ENCODE measurements around the gene PROK1. TPM values are rescaled to one million over a fixed set of nuclear protein-coding genes. Genes with fewer than 3 reads are reported as not detected.

PROK1 gene
- polyA plus RNA-seq, 1 donor (not counting 4 experiments of a cell fraction or from before 2014, with no cell fraction given) = not detected

GRCh38 chr1:110465814-110466380, 14.9 kb downstream of the PROK1 start:
- Histone ChIP-seq H3K4me3 (ENCODE audit: control insufficient read depth in 2 of 3, extremely low read depth in 1 of 3, insufficient read depth in 2 of 3, low read depth in 1 of 3, low read length in 3 of 3) (no peak overlapping the region), H3K4me2 (ENCODE audit: control insufficient read depth, extremely low read depth, insufficient read depth, low read depth, low read length) (no peak overlapping the region), H3K9ac (ENCODE audit: control insufficient read depth, extremely low read depth, insufficient read depth, low read length) (no peak overlapping the region), H3K9me1 (ENCODE audit: control insufficient read depth, extremely low read depth, insufficient read depth, low read length) (no peaks in the 10 kb centered on the region), H2AFZ (ENCODE audit: control insufficient read depth, low read length) (no peak overlapping the region), H3K27me3 (ENCODE audit: control insufficient read depth, extremely low read depth, insufficient read depth, low read length) (no peaks in the 10 kb centered on the region), H3K9me3 (ENCODE audit: control insufficient read depth, low read depth, low read length) (no peaks in the 10 kb centered on the region), H3K79me2 (ENCODE audit: control insufficient read depth, insufficient read depth, low read length) (no peaks in the 10 kb centered on the region), H3K27ac (ENCODE audit: control insufficient read depth, insufficient read depth, low read length) (no peak overlapping the region), H3K4me1 (ENCODE audit: control insufficient read depth, extremely low read depth, insufficient read depth, low read length) (peaks cover 26% of the 10 kb centered on the region), H4K20me1 (ENCODE audit: control insufficient read depth, extremely low read depth, insufficient read depth, low read length) (no peaks in the 10 kb centered on the region), H3K36me3 (ENCODE audit: control insufficient read depth in 2 of 2, extremely low read depth in 1 of 2, insufficient read depth in 2 of 2, low read length in 2 of 2) (no peaks in the 10 kb centered on the region)
- FAIRE-seq = no peak
- no peak for TF ChIP-seq CTCF (optimal IDR thresholded peaks at IDR 0.05 in 1 of 3, IDR thresholded peaks at IDR 0.05 in 1 of 3, conservative IDR thresholded peaks at IDR 0.05 in 1 of 3; ENCODE audit: extremely low read depth in 1 of 3, insufficient read depth in 2 of 3, low read length in 3 of 3)
- no peak for TF ChIP-seq EZH2 (IDR thresholded peaks at IDR 0.05; ENCODE audit: low read length)
- no peak for DNase-seq (ENCODE audit: low read depth, low spot score)
- dilution Hi-C loops (cut with MboI; ENCODE audit: extremely low pct_ligation_motif_present, low sequenced_read_pairs) = no loop called here

- Histone ChIP-seq H3K79me2 (ENCODE audit: control insufficient read depth, insufficient read depth, low read length) (no peaks in the 10 kb centered on the region), H3K4me3 (ENCODE audit: control insufficient read depth in 2 of 3, extremely low read depth in 1 of 3, insufficient read depth in 2 of 3, low read depth in 1 of 3, low read length in 3 of 3) (no peak overlapping the region), H3K9ac (ENCODE audit: control insufficient read depth, extremely low read depth, insufficient read depth, low read length) (no peak overlapping the region), H3K4me1 (ENCODE audit: control insufficient read depth, extremely low read depth, insufficient read depth, low read length) (peaks cover 26% of the 10 kb centered on the region), H2AFZ (ENCODE audit: control insufficient read depth, low read length) (no peak overlapping the region), H3K36me3 (ENCODE audit: control insufficient read depth in 2 of 2, extremely low read depth in 1 of 2, insufficient read depth in 2 of 2, low read length in 2 of 2) (no peaks in the 10 kb centered on the region), H3K4me2 (ENCODE audit: control insufficient read depth, extremely low read depth, insufficient read depth, low read depth, low read length) (no peak overlapping the region), H3K27ac (ENCODE audit: control insufficient read depth, insufficient read depth, low read length) (no peak overlapping the region), H3K27me3 (ENCODE audit: control insufficient read depth, extremely low read depth, insufficient read depth, low read length) (no peaks in the 10 kb centered on the region), H3K9me1 (ENCODE audit: control insufficient read depth, extremely low read depth, insufficient read depth, low read length) (no peaks in the 10 kb centered on the region), H3K9me3 (ENCODE audit: control insufficient read depth, low read depth, low read length) (no peaks in the 10 kb centered on the region), H4K20me1 (ENCODE audit: control insufficient read depth, extremely low read depth, insufficient read depth, low read length) (no peaks in the 10 kb centered on the region)
- FAIRE-seq = no peak
- TF ChIP-seq EZH2 (IDR thresholded peaks at IDR 0.05; ENCODE audit: low read length) (no peak), CTCF (optimal IDR thresholded peaks at IDR 0.05 in 1 of 3, IDR thresholded peaks at IDR 0.05 in 1 of 3, conservative IDR thresholded peaks at IDR 0.05 in 1 of 3; ENCODE audit: extremely low read depth in 1 of 3, insufficient read depth in 2 of 3, low read length in 3 of 3) (no peak)
- no peak for DNase-seq (ENCODE audit: low read depth, low spot score)
- dilution Hi-C loops (cut with MboI; ENCODE audit: extremely low pct_ligation_motif_present, low sequenced_read_pairs) = no loop called here
Observed at GRCh38 chr1:110466646-110467280, 15.8 kb downstream of the PROK1 start.

All from keratinocyte (primary cell).